RPMI8226 (cell line): ENCODE data around the gene CNTNAP1.
"Not testable (repeated sequence)": the region's sequence is repeated elsewhere in the genome, so short reads cannot be mapped to it uniquely, and the experiment has no call there.

Source experiments
- DNase-seq: peaks from one replicate; pipeline ENCODE4 v3.0.0-alpha.2; 2015

CNTNAP1 gene

GRCh38 chr17:42686520-42687128 is 4.3 kb downstream of the CNTNAP1 start:
- no peak for DNase-seq

DNA sequence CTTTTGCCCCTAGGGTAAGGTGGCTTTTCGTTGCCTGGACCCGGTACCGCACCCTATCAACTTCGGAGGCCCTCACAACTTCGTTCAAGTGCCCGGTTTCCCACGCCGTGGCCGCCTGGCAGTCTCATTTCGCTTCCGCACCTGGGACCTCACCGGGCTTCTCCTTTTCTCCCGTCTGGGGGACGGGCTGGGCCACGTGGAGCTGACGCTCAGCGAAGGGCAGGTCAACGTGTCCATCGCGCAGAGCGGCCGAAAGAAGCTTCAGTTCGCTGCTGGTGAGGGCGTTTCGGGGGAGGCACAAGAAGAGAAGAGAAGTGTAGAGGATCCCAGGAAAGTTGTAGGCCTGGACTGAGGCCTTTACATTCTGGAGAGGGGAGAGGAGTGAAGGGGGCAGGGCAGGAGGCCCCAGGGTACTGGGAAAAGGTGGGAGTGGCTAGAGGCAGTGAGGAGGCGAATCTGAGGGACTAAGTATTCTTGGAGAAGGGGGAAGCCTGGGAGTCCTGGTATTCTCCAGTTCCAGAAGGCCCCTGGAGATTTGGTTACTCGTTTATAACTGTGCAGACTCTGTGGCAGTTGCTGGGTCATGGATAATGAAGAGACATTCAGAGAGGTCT is 5.5 kb downstream of the CNTNAP1 start:
- no peak for DNase-seq

- DNase-seq: no peak
Measured at GRCh38 chr17:42690596-42690995, 8.3 kb downstream of the CNTNAP1 start.

DNA sequence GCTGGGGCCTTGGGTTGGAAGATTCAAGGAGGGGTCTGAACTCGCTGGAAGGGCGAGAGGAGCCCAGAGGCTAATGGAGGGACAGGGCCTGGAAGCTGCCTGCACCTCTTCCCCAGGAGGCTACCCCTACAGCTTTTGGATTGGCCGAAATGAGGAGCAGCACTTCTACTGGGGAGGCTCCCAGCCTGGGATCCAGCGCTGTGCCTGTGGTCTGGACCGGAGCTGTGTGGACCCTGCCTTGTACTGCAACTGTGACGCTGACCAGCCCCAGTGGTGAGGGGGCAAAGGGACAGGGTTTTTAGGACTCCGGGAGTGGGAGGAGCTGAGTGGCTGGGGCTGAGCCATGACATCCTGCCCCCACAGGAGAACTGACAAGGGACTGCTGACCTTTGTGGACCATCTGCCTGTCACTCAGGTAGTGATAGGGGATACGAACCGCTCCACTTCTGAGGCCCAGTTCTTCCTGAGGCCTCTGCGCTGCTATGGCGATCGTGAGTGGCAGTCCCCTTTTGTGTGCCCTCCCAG is 8.8 kb downstream of the CNTNAP1 start:
- DNase-seq: no peak

DNA sequence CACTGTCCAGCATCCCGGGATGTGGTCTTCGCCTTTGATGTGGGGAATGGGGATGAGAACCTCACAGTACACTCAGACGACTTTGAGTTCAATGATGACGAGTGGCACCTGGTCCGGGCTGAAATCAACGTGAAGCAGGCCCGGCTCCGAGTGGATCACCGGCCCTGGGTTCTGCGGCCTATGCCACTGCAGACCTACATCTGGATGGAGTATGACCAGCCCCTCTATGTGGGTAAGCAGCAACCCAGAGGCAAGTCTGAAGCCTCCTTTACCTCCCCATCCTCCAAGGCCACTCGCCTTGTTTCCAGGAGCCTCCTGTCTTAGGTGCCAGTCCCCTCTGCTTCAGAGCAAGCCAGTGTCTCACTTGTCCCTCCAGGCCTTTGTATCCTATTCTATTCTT is 10.2 kb downstream of the CNTNAP1 start:
- no peak for DNase-seq

GRCh38 chr17:42694524-42694923 is 12.2 kb downstream of the CNTNAP1 start:
- no peak for DNase-seq

DNA sequence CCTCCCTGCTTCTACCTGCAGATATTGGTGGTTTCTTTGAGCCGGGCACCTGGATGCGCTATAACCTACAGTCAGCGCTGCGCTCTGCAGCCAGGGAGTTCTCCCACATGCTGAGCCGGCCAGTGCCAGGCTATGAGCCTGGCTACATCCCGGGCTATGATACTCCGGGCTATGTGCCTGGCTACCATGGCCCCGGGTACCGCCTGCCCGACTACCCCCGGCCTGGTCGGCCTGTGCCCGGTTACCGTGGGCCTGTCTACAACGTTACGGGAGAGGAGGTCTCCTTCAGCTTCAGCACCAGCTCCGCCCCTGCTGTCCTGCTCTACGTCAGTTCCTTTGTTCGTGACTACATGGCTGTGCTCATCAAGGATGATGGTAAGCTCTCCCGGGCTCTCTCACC is 13.2 kb downstream of the CNTNAP1 start:
- no peak for DNase-seq

DNA sequence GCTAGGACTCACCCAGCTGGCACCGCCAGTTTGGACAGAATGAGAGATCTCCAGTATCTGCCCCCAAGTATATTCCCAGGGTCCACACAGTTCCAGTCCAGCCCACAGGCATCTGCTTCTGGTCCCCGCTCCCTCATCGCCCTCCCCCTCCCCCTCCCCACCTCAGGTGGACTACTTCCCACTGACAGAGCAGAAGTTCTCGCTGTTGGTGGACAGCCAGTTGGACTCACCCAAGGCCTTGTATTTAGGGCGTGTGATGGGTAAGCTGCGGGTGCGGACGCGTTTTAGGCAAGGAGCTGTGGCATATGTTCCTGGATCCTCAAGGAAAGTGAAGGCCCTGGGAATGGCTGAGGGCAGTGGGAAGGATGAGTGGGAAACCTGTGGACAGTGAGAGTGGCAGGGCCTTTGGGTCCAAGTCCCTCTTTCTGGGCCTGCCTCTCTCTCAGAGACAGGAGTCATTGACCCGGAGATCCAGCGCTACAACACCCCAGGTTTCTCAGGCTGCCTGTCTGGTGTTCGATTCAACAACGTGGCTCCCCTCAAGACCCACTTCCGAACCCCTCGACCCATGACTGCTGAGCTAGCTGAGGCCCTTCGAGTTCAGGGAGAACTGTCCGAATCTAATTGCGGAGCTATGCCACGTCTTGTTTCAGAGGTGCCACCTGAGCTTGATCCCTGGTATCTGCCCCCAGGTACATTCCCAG is 14.9 kb downstream of the CNTNAP1 start:
- no peak for DNase-seq

- no peak for DNase-seq
Measured at GRCh38 chr17:42698736-42699414, 16.5 kb downstream of the CNTNAP1 start.

GRCh38 chr17:42699415-42699740 is 17.0 kb downstream of the CNTNAP1 start:
- no peak for DNase-seq

GRCh38 chr17:42700586-42701289 is 18.4 kb downstream of the CNTNAP1 start:
- no peak for DNase-seq

- no peak for DNase-seq
Measured at GRCh38 chr17:42702446-42702845, 20.1 kb downstream of the CNTNAP1 start.

DNA sequence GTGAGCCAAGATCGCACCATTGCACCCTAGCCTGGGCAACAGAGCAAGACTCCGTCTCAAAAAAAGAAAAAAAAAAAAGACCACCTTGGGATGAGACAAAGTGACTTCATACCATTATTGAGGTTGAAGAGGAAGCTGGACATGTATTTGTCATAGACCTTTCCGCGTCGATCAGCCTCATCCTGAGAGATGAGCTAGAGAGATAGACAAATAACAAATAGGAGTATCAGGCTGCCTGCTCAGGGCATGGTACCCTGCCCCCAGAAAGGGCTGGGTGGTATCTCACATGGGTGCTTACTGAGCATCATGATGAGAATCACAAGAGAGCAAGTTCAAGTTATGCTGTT is 22.1 kb downstream of the CNTNAP1 start:
- DNase-seq: no peak

- DNase-seq: no peak
Measured at GRCh38 chr17:42704837-42705494, 22.6 kb downstream of the CNTNAP1 start.

DNA sequence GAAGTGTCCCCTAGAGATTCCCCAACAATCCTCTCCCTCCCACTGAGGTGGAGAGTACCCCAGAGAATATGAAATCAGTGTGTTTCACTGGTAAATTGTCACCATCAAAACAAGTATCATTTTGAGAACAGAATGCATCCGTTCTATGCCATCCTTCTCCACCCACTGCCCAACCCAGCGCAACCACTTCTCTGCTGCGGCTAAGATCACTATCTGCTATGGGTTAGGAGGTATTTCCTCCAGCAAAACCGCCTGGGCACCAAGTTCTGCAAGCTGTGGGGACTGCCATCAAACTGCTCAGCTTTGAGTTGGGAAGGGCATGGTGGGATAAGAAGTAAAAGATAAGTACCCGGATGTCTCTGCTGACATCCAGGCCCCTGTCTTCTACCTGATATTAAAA is 24.4 kb downstream of the CNTNAP1 start:
- DNase-seq: no peak

DNA sequence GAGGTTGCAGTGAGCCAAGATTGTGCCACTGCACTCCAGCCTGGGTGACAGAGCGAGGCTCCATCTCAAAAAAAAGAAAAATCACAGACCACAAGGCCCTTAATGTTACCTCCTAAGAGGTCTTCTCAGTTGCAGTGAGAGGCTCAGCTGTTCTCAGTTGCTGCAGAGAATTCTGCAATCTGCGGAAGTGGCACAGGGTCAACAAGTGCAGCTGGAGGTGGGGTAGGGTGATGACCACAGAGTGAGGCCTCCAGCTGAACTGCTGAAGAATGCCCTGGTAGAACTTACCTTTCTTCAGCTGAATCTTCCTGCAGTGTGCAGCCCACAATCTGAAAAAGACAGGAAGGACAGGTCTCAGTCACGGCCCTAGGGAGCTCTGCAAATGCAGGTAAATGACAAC is 26.3 kb downstream of the CNTNAP1 start:
- no peak for DNase-seq

DNA sequence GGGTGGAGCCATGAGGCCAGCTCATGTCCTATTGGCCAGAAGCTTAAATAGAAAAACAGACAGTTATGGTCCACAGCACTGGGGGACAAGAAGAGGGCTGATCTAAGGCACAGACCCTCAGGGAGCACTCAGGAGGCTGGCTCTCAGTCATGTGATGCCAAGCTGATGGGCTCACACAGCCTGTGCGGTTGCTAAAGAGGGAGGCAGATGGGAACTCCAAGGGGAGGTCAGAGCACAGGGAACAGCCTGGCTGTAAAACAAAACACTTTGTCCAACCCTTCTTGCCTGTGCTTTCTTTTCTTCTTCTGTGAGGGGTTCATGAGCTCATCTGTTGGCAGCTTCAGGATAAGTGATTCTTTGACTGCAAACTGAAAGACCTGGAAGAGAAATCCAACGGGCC is 27.2 kb downstream of the CNTNAP1 start:
- DNase-seq: no peak

GRCh38 chr17:42720996-42721583 is 38.8 kb downstream of the CNTNAP1 start:
- DNase-seq: peak; percentile 77

DNA sequence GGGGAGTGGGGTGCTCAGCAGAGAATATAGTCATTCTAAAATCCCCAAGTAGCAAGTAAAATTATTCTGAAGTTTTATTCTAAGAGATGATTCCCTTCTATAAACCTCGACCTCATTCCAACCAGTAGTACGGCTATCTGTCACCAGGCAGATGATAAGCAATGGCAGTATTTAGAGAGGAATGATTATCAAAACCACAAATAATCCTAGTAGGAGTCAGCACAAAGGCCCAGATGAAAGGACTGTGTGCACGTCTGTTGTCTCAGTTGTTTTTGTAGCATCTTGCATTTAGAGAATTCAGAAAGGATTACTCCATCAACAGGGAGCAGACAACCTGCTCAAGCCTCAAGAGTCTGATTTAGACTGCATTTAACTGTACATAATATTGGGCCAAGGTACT is 41.3 kb downstream of the CNTNAP1 start:
- no peak for DNase-seq

DNA sequence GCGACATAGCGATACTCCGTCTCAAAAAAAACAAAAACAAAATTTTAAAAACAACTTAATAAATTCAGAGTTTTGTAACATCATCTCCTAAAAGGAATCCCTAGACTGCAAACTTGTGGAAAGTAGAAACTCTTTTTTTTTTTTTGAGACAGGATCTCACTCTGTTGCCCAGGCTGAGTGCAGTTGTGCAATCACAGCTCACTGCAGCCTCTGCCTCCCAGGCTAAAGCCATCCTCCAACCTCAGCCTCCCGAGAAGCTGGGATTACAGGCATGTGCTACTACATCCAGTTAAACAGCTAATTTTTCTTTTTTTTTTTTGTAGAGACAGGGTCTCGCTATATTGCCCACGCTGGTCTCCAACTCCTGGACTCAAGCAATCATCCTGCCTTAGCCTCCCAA is 42.8 kb downstream of the CNTNAP1 start:
- no peak for DNase-seq

DNA sequence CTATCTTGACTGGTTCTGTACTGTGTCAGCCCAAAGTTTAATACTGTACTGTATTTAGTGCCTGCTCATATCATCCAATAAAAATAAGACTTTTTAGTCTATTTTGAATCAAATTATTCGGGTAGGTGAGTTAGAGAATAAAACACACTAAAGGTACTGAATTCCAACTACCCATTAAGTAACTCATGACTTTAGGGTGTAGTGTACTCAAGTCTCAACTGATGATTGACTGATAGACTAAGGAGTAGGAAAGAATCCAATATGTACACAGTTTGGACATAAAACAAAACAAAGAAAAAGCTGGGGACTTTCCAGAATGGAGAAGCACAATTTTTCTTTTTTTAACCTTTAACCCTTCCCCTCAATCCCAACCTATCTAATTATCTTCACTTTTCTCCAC is 58.4 kb downstream of the CNTNAP1 start:
- DNase-seq: no peak

GRCh38 chr17:42742916-42743315 is 60.6 kb downstream of the CNTNAP1 start:
- DNase-seq: not testable (repeated sequence)
